Trophoblast cell (in vitro differentiated cells and primary cell): ENCODE measurements around the gene GTPBP10.

Experiments used
- DNase-seq, 2 donors: peaks; one replicate each; pipeline ENCODE4 v3.0.0-alpha.2; 2016
- H2AFZ ChIP-seq: 2 replicates; pipeline ENCODE4 v1.6.1; 2013; ENCODE audit warnings: low read length, moderate library complexity, mild to moderate bottlenecking; ENCODE audit not compliant: insufficient read depth, poor library complexity
- H2AK5ac ChIP-seq: 2 replicates; pipeline ENCODE4 v1.6.1; 2013; ENCODE audit warnings: mild to moderate bottlenecking, low read length
- H2BK120ac ChIP-seq: 2 replicates; pipeline ENCODE4 v1.6.1; 2013; ENCODE audit warnings: low read length, mild to moderate bottlenecking, moderate library complexity; ENCODE audit not compliant: insufficient read depth, poor library complexity
- H2BK12ac ChIP-seq: 2 replicates; pipeline ENCODE4 v1.6.1; 2013; ENCODE audit warnings: mild to moderate bottlenecking, low read length, moderate library complexity
- H2BK5ac ChIP-seq: 2 replicates; pipeline ENCODE4 v1.6.1; 2013; ENCODE audit warnings: low read length, low read depth, moderate library complexity, mild to moderate bottlenecking; ENCODE audit not compliant: poor library complexity
- H3K14ac ChIP-seq: 2 replicates; pipeline ENCODE4 v1.6.1; 2013; ENCODE audit warnings: mild to moderate bottlenecking, low read length
- H3K18ac ChIP-seq: 2 replicates; pipeline ENCODE4 v1.6.1; 2013; ENCODE audit warnings: mild to moderate bottlenecking, low read length
- H3K23ac ChIP-seq: 2 replicates; pipeline ENCODE4 v1.6.1; 2013; ENCODE audit warnings: low read length
- H3K27ac ChIP-seq: 2 replicates; pipeline ENCODE4 v1.5.1; 2013; ENCODE audit warnings: low read depth, mild to moderate bottlenecking, inconsistent platforms, low read length, moderate library complexity
- H3K27me3 ChIP-seq: 2 replicates; pipeline ENCODE4 v1.6.1; 2013; ENCODE audit warnings: inconsistent platforms, mild to moderate bottlenecking, low read length, moderate library complexity; ENCODE audit not compliant: insufficient read depth
- H3K36me3 ChIP-seq, 2 experiments: 1 replicate in 1 of 2; 2 replicates in 1 of 2; pipeline ENCODE4 v1.6.1; 2013; ENCODE audit warnings: low read length in 2 of 2, mild to moderate bottlenecking in 2 of 2, moderate library complexity in 1 of 2; ENCODE audit not compliant: insufficient read depth in 2 of 2, control insufficient read depth in 1 of 2
- H3K4ac ChIP-seq: 2 replicates; pipeline ENCODE4 v1.6.1; 2013; ENCODE audit warnings: low read depth, mild to moderate bottlenecking, low read length, moderate library complexity
- H3K4me1 ChIP-seq, 2 experiments: 1 replicate in 1 of 2; 2 replicates in 1 of 2; pipeline ENCODE4 v1.6.1; 2013; ENCODE audit warnings: low read length in 2 of 2, mild to moderate bottlenecking in 2 of 2, moderate library complexity in 1 of 2; ENCODE audit not compliant: insufficient read depth in 2 of 2, control insufficient read depth in 1 of 2
- H3K4me2 ChIP-seq: 2 replicates; pipeline ENCODE4 v1.6.1; 2013; ENCODE audit warnings: inconsistent platforms, mild to moderate bottlenecking, low read length, moderate library complexity
- H3K4me3 ChIP-seq: 2 replicates; pipeline ENCODE4 v1.5.1; 2013; ENCODE audit warnings: mild to moderate bottlenecking, low read depth, low read length, inconsistent platforms
- H3K79me1 ChIP-seq: one replicate; pipeline ENCODE4 v1.6.1; 2013; ENCODE audit warnings: low read length
- H3K79me2 ChIP-seq: 2 replicates; pipeline ENCODE4 v1.6.1; 2013; ENCODE audit warnings: low read length, mild to moderate bottlenecking; ENCODE audit not compliant: control insufficient read depth, insufficient read depth, poor library complexity
- H3K9ac ChIP-seq: 2 replicates; pipeline ENCODE4 v1.6.1; 2013; ENCODE audit warnings: mild to moderate bottlenecking, low read length
- H3K9me3 ChIP-seq: 2 replicates; pipeline ENCODE4 v1.6.1; 2013; ENCODE audit warnings: low read depth, mild to moderate bottlenecking, control low read depth, inconsistent platforms, low read length; ENCODE audit not compliant: insufficient read depth
- H4K12ac ChIP-seq: 2 replicates; pipeline ENCODE4 v1.6.1; 2013; ENCODE audit warnings: low read depth, mild to moderate bottlenecking, low read length, moderate library complexity
- H4K8ac ChIP-seq: 2 replicates; pipeline ENCODE4 v1.6.1; 2013; ENCODE audit warnings: low read depth, mild to moderate bottlenecking, low read length, moderate library complexity
- H4K91ac ChIP-seq: one replicate; pipeline ENCODE4 v1.6.1; 2013; ENCODE audit warnings: low read depth, mild to moderate bottlenecking, low read length, moderate library complexity
- WGBS: extraction: QIAGEN DNeasy Blood & Tissue Kit; methylation state at CpG from one replicate; pipeline ENCODE4 v1.1.7; 2013; ENCODE audit warnings: missing lambda C conversion rate; ENCODE audit not compliant: insufficient read length, insufficient coverage; ENCODE audit errors: extremely low coverage; 5-methylcytosine and 5-hydroxymethylcytosine counted together

GTPBP10 gene

DNA sequence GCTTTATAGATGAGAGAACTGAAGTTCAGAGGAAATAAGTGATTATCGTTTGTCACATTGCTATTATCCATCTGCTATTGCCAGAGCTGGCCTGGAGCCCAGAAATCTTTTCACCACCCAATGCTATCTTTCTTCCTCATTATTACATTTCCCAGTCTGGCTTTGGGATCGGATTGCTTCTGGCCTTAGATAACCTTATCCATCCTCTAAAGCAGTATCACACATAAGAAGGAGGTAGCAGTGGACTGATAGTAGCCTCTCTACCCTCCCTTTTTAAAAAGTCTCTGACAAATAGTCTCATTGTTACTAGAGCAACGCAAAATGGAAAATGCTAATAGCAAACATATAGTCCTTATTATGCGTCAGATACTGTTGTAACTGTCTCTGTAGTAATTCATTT is 55.5 kb downstream of the GTPBP10 start:
- H4K12ac ChIP-seq = no peak overlapping the region

DNA sequence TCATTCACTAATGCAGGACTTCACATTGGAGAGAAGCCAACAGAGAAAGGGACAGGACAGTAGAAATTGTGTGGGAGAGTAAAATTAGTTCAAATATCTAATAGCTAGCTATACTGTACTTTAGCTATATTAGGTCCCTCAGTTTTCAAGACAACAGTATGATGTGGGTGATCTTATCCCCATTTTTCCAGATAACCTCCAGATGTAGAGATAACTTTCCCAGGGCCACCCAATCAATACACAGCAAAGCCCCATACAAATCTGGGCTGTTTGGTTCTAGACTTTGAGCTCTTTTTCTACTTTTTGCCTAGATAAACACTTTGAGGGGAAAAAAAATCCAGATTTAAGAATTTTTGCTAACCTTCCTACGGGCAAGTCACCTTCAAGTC is 56.3 kb downstream of the GTPBP10 start:
- peak overlapping the region; percentile 85 for H4K8ac ChIP-seq
- H2BK5ac ChIP-seq = no peak overlapping the region
- H3K4me2 ChIP-seq = peak overlapping the region; percentile 81
- H3K79me1 ChIP-seq = peaks cover 5% of the 10 kb centered on the region
- no peak overlapping the region for H3K9ac ChIP-seq
- no peak overlapping the region for H2BK120ac ChIP-seq
- H3K36me3 ChIP-seq = peaks cover 5% of the 10 kb centered on the region in 2 experiments
- no peak overlapping the region for H3K4me3 ChIP-seq
- no peak overlapping the region for H2BK12ac ChIP-seq
- no peak overlapping the region for H3K27ac ChIP-seq
- no peak for DNase-seq
- no peak overlapping the region for H2AK5ac ChIP-seq
- peak overlapping the region; percentile 70 for H4K12ac ChIP-seq
- H4K91ac ChIP-seq = no peak overlapping the region
- no peak overlapping the region for H3K14ac ChIP-seq
- no peak overlapping the region for H2AFZ ChIP-seq
- no peaks in the 10 kb centered on the region for H3K4me1 ChIP-seq
- H3K27me3 ChIP-seq = no peaks in the 10 kb centered on the region
- H3K23ac ChIP-seq = no peak overlapping the region
- no CpG with 5 or more reads among the region's 1 CpG for WGBS
- H3K9me3 ChIP-seq = no peaks in the 10 kb centered on the region
- H3K79me2 ChIP-seq = no peaks in the 10 kb centered on the region
- H3K4ac ChIP-seq = no peak overlapping the region
- H3K18ac ChIP-seq = no peak overlapping the region

More for the DNA sequence above, 55.5 kb downstream of the GTPBP10 start:
- Histone ChIP-seq H3K9me3 (no peaks in the 10 kb centered on the region), H3K23ac (no peak overlapping the region), H3K14ac (no peak overlapping the region), H3K27ac (no peak overlapping the region), H2BK12ac (no peak overlapping the region), H3K4ac (no peak overlapping the region), H2AFZ (no peak overlapping the region), H3K36me3 (peaks cover 5% of the 10 kb centered on the region in 2 experiments), H3K79me1 (peaks cover 5% of the 10 kb centered on the region), H4K91ac (no peak overlapping the region), H3K79me2 (no peaks in the 10 kb centered on the region), H4K8ac (no peak overlapping the region), H3K4me1 (no peaks in the 10 kb centered on the region), H3K18ac (no peak overlapping the region), H3K4me2 (no peak overlapping the region), H3K27me3 (no peaks in the 10 kb centered on the region), H2AK5ac (no peak overlapping the region), H2BK5ac (no peak overlapping the region), H3K9ac (no peak overlapping the region), H3K4me3 (no peak overlapping the region), H2BK120ac (no peak overlapping the region)
- DNase-seq = no peak
- no CpG with 5 or more reads among the region's 4 CpGs for WGBS

DNA sequence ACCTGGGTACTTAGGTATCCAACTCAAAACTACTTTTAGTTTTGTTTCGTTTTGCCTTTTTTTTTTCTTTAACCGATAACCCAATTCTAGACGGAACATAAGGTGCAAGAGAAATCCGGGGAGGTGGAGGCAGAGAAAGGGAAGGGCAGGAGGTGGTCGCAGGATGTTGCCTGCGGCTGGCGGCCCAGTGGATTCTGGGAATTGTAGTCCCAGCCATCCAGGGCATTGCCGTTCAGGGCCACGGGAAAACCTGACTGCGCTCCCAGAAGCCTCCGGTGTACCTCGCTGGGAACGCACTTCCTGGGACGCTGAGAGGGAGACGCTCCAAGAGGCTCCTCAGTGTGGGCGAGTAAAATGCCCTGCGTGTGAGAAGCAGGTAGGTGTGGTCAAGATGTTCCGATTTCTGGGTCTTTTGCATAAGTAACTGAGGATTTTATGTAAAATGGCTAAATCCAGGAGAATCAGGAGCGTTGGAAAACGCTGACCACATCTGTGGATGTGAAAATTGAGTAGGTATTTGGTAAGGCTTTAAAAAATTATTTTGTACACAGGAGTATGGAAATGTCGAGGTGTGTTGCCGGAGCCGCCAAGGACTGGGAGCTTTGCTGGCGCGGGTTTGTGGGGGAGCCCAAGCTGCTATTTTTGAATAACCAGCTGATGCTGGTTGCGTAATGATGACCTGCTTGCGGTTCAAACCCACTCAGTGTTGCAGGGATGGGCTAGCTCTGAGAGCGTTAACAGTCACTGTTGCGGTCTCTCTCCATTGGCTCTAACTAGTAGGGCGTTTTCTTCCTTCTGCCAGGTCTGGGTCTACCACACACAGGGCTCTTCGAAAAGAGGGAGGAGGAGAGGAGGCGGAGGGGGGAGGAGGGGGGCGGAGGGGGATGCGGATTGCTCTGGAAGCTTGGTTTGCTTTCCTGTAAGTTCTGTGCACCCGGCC is 56.9 kb downstream of the GTPBP10 start, which contains the start of gene CLDN12:
TSS of gene CLDN12 (plus strand) at position 288 of the 940 bp plus-strand sequence. CDS start 9,216 bp downstream, outside the sequence.
- H3K9me3 ChIP-seq = no peaks in the 10 kb centered on the region
- no CpG with 5 or more reads among the region's 35 CpGs for WGBS
- H2BK5ac ChIP-seq = no peak within 1 kb of the TSS

DNA sequence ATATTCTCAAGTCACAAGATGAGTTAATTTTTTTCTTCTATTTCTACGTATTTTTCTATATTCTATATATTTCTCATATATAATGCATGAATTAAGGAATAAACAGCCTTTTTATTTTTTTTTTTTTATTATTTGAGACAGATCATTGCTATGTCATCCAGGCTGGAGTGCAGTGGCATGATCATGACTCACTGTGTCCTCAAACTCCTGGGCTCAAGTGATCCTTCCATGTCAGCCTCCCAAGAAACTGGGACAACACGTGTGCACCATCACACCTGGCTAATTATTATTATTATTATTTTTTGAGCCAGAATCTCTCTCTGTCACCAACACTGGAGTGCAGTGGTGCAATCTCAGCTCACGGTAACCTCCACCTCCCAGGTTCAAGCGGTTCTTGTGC is 58.3 kb downstream of the GTPBP10 start:
- Histone ChIP-seq H4K91ac (no peak overlapping the region), H3K4me3 (no peak overlapping the region), H3K9ac (no peak overlapping the region), H2AK5ac (no peak overlapping the region), H2BK5ac (no peak overlapping the region), H2BK12ac (no peak overlapping the region), H4K8ac (no peak overlapping the region), H3K79me1 (peaks cover 5% of the 10 kb centered on the region), H2BK120ac (no peak overlapping the region), H3K27ac (no peak overlapping the region), H3K4me2 (no peak overlapping the region), H3K4ac (no peak overlapping the region), H2AFZ (no peak overlapping the region), H3K27me3 (no peaks in the 10 kb centered on the region), H4K12ac (no peak overlapping the region), H3K18ac (no peak overlapping the region), H3K4me1 (no peaks in the 10 kb centered on the region), H3K9me3 (no peaks in the 10 kb centered on the region), H3K36me3 (peaks cover 7 to 13% of the 10 kb centered on the region in 2 experiments), H3K79me2 (no peaks in the 10 kb centered on the region), H3K14ac (no peak overlapping the region), H3K23ac (no peak overlapping the region)
- DNase-seq = no peak
- WGBS = 100% methylated on average over 1 of the region's 4 CpGs

More for the DNA sequence above, 56.9 kb downstream of the GTPBP10 start, which contains the start of gene CLDN12:
- peak within 1 kb of the TSS; percentile 81 for H3K4me2 ChIP-seq
- no peak within 1 kb of the TSS for H3K23ac ChIP-seq
- H3K27ac ChIP-seq = peak within 1 kb of the TSS; percentile 36
- H2AFZ ChIP-seq = peak within 1 kb of the TSS; percentile 93
- H4K12ac ChIP-seq = peak within 1 kb of the TSS; percentile 80
- no peaks in the 10 kb centered on the region for H3K79me2 ChIP-seq
- peak within 1 kb of the TSS; percentile 69 for H2BK120ac ChIP-seq
- no peak within 1 kb of the TSS for H3K4ac ChIP-seq
- no peaks in the 10 kb centered on the region for H3K4me1 ChIP-seq
- peaks cover 5% of the 10 kb centered on the region for H3K79me1 ChIP-seq
- H3K36me3 ChIP-seq = peaks cover 5 to 8% of the 10 kb centered on the region in 2 experiments
- peak within 1 kb of the TSS; percentile 59 for H4K91ac ChIP-seq
- H3K18ac ChIP-seq = no peak within 1 kb of the TSS
- H3K4me3 ChIP-seq = peak within 1 kb of the TSS; percentile 73
- peak within 1 kb of the TSS; percentile 85 for H4K8ac ChIP-seq
- peak; percentile 82 to 87 for DNase-seq
- H2AK5ac ChIP-seq = no peak within 1 kb of the TSS
- H3K9ac ChIP-seq = peak within 1 kb of the TSS; percentile 68
- H3K27me3 ChIP-seq = no peaks in the 10 kb centered on the region
- no peak within 1 kb of the TSS for H2BK12ac ChIP-seq
- H3K14ac ChIP-seq = peak within 1 kb of the TSS; percentile 48
